Activated naive CD4-positive, alpha-beta T cell treated with anti-CD3 and anti-CD28 coated beads, Interleukin-2, amount 50 U/mL, for 24 hours (primary cell): Measurements from ENCODE around the gene CDC42BPB.

ENCODE experiments used
- H3K27ac Mint-ChIP-seq: one replicate; pipeline ENCODE4 v1.8.0; 2021; ENCODE audit warnings: mild to moderate bottlenecking, mixed read lengths
- H3K27me3 Mint-ChIP-seq: one replicate; pipeline ENCODE4 v1.8.0; 2021; ENCODE audit warnings: mixed read lengths
- H3K36me3 Mint-ChIP-seq: one replicate; pipeline ENCODE4 v1.8.0; 2021; ENCODE audit warnings: mixed read lengths
- H3K4me1 Mint-ChIP-seq: one replicate; pipeline ENCODE4 v1.8.0; 2021; ENCODE audit warnings: mixed read lengths
- H3K4me3 Mint-ChIP-seq: one replicate; pipeline ENCODE4 v1.8.0; 2021; ENCODE audit warnings: mild to moderate bottlenecking, mixed read lengths
- H3K9me3 Mint-ChIP-seq: one replicate; pipeline ENCODE4 v1.8.0; 2021; ENCODE audit warnings: mixed read lengths

CDC42BPB gene

GRCh38 chr14:102949062-102949800, 108.1 kb downstream of the CDC42BPB start:
- Mint-ChIP-seq H3K27ac (peak overlapping the region; percentile 81), H3K27me3 (no peaks in the 10 kb centered on the region), H3K4me3 (peak overlapping the region; percentile 61), H3K4me1 (peaks cover 26% of the 10 kb centered on the region), H3K36me3 (no peaks in the 10 kb centered on the region), H3K9me3 (no peaks in the 10 kb centered on the region)

- peaks cover 26% of the 10 kb centered on the region for H3K4me1 Mint-ChIP-seq
- H3K36me3 Mint-ChIP-seq, result no peaks in the 10 kb centered on the region
- H3K27ac Mint-ChIP-seq, result no peak overlapping the region
- no peaks in the 10 kb centered on the region for H3K9me3 Mint-ChIP-seq
- peak overlapping the region; percentile 61 for H3K4me3 Mint-ChIP-seq
- H3K27me3 Mint-ChIP-seq, result no peaks in the 10 kb centered on the region
These were observed 108.7 kb downstream of the CDC42BPB start for GRCh38 chr14:102948698-102949061.

GRCh38 chr14:102947321-102948103, 109.8 kb downstream of the CDC42BPB start:
- Mint-ChIP-seq H3K9me3 (no peaks in the 10 kb centered on the region), H3K27me3 (no peaks in the 10 kb centered on the region), H3K4me3 (no peak overlapping the region), H3K27ac (peak overlapping the region; percentile 26), H3K36me3 (no peaks in the 10 kb centered on the region), H3K4me1 (peaks cover 26% of the 10 kb centered on the region)

- no peaks in the 10 kb centered on the region for H3K9me3 Mint-ChIP-seq
- peaks cover 26% of the 10 kb centered on the region for H3K4me1 Mint-ChIP-seq
- H3K27ac Mint-ChIP-seq, result no peak overlapping the region
- H3K27me3 Mint-ChIP-seq, result no peaks in the 10 kb centered on the region
- no peaks in the 10 kb centered on the region for H3K36me3 Mint-ChIP-seq
- no peak overlapping the region for H3K4me3 Mint-ChIP-seq
These were observed 111.8 kb downstream of the CDC42BPB start for GRCh38 chr14:102945346-102946130.

- Mint-ChIP-seq H3K4me1 (peaks cover 23% of the 10 kb centered on the region), H3K27me3 (no peaks in the 10 kb centered on the region), H3K36me3 (no peaks in the 10 kb centered on the region), H3K27ac (no peak overlapping the region), H3K9me3 (no peaks in the 10 kb centered on the region), H3K4me3 (no peak overlapping the region)
These were observed 112.7 kb downstream of the CDC42BPB start for GRCh38 chr14:102944448-102945330.

GRCh38 chr14:102943979-102944378, 113.4 kb downstream of the CDC42BPB start:
- H3K4me3 Mint-ChIP-seq, result no peak overlapping the region
- peaks cover 16% of the 10 kb centered on the region for H3K4me1 Mint-ChIP-seq
- no peaks in the 10 kb centered on the region for H3K36me3 Mint-ChIP-seq
- no peak overlapping the region for H3K27ac Mint-ChIP-seq
- no peaks in the 10 kb centered on the region for H3K27me3 Mint-ChIP-seq
- H3K9me3 Mint-ChIP-seq, result no peaks in the 10 kb centered on the region

- Mint-ChIP-seq H3K27ac (no peak overlapping the region), H3K27me3 (no peaks in the 10 kb centered on the region), H3K4me3 (no peak overlapping the region), H3K4me1 (peaks cover 12% of the 10 kb centered on the region), H3K36me3 (no peaks in the 10 kb centered on the region), H3K9me3 (no peaks in the 10 kb centered on the region)
These were observed 113.9 kb downstream of the CDC42BPB start for GRCh38 chr14:102943454-102943853.

- no peak overlapping the region for H3K27ac Mint-ChIP-seq
- no peaks in the 10 kb centered on the region for H3K36me3 Mint-ChIP-seq
- no peak overlapping the region for H3K4me3 Mint-ChIP-seq
- H3K9me3 Mint-ChIP-seq, result no peaks in the 10 kb centered on the region
- no peaks in the 10 kb centered on the region for H3K27me3 Mint-ChIP-seq
- peaks cover 7% of the 10 kb centered on the region for H3K4me1 Mint-ChIP-seq
These were observed 115.3 kb downstream of the CDC42BPB start for GRCh38 chr14:102942069-102942468.

GRCh38 chr14:102941419-102942011, 115.8 kb downstream of the CDC42BPB start:
- Mint-ChIP-seq H3K27me3 (no peaks in the 10 kb centered on the region), H3K4me3 (no peak overlapping the region), H3K36me3 (no peaks in the 10 kb centered on the region), H3K27ac (no peak overlapping the region), H3K9me3 (no peaks in the 10 kb centered on the region), H3K4me1 (peaks cover 1% of the 10 kb centered on the region)

- H3K4me1 Mint-ChIP-seq, result no peaks in the 10 kb centered on the region
- H3K27ac Mint-ChIP-seq, result no peak overlapping the region
- no peaks in the 10 kb centered on the region for H3K9me3 Mint-ChIP-seq
- no peaks in the 10 kb centered on the region for H3K27me3 Mint-ChIP-seq
- no peak overlapping the region for H3K4me3 Mint-ChIP-seq
- no peaks in the 10 kb centered on the region for H3K36me3 Mint-ChIP-seq
These were observed 116.5 kb downstream of the CDC42BPB start for GRCh38 chr14:102940729-102941362.

- no peak overlapping the region for H3K4me3 Mint-ChIP-seq
- no peaks in the 10 kb centered on the region for H3K36me3 Mint-ChIP-seq
- H3K4me1 Mint-ChIP-seq, result no peaks in the 10 kb centered on the region
- no peaks in the 10 kb centered on the region for H3K27me3 Mint-ChIP-seq
- H3K9me3 Mint-ChIP-seq, result no peaks in the 10 kb centered on the region
- no peak overlapping the region for H3K27ac Mint-ChIP-seq
These were observed 117.4 kb downstream of the CDC42BPB start for GRCh38 chr14:102939820-102940561.

GRCh38 chr14:102939329-102939728, 118.0 kb downstream of the CDC42BPB start:
- Mint-ChIP-seq H3K4me1 (no peaks in the 10 kb centered on the region), H3K27ac (no peak overlapping the region), H3K36me3 (no peaks in the 10 kb centered on the region), H3K9me3 (no peaks in the 10 kb centered on the region), H3K4me3 (no peak overlapping the region), H3K27me3 (no peaks in the 10 kb centered on the region)

GRCh38 chr14:102938191-102938590, 119.2 kb downstream of the CDC42BPB start:
- Mint-ChIP-seq H3K4me3 (no peak overlapping the region), H3K27me3 (no peaks in the 10 kb centered on the region), H3K27ac (no peak overlapping the region), H3K36me3 (no peaks in the 10 kb centered on the region), H3K9me3 (no peaks in the 10 kb centered on the region), H3K4me1 (no peaks in the 10 kb centered on the region)
